HL-60 (cell line): ENCODE data around the gene RTKN.

Experiments
- DNase-seq, 2 experiments: peaks; one replicate each; pipeline ENCODE4 v3.0.0-alpha.2; 2010 to 2020; ENCODE audit warnings: low read depth in 1 of 2, low spot score in 1 of 2
- H3K27ac ChIP-seq: fragments of 250-450 bp; sonication (Bioruptor Pico); replicated peaks from 2 replicates; pipeline ENCODE4 v1.5.1; 2020; ENCODE audit warnings: mild to moderate bottlenecking, moderate library complexity
- H3K27me3 ChIP-seq: fragments of 250-450 bp; sonication (Bioruptor Pico); 2 replicates; pipeline ENCODE4 v1.5.1; 2021; ENCODE audit warnings: mild to moderate bottlenecking, moderate library complexity; ENCODE audit not compliant: insufficient read depth, poor library complexity, severe bottlenecking
- H3K4me3 ChIP-seq: replicated peaks from 2 replicates; pipeline ENCODE4 v1.5.1; 2011; ENCODE audit warnings: mild to moderate bottlenecking, control low read depth, low read length; ENCODE audit not compliant: insufficient read depth
- GABPA ChIP-seq: IDR thresholded peaks from 2 replicates; pipeline ENCODE4 v1.6.1; 2012; ENCODE audit warnings: low read depth
- POLR2AphosphoS5 ChIP-seq: IDR thresholded peaks from 2 replicates; pipeline ENCODE4 v1.6.1; 2012; ENCODE audit warnings: low read depth
- SPI1 ChIP-seq: IDR thresholded peaks from 2 replicates; pipeline ENCODE4 v1.6.1; 2012; ENCODE audit warnings: low read depth, mild to moderate bottlenecking, borderline replicate concordance
- long read RNA-seq: library from polyadenylated mRNA; unstranded; transcript quantifications from one replicate; pipeline ENCODE4 v2.0.0, GENCODE V29; 2020
- TF ChIP-seq, protein P1 (sequence below): IDR thresholded peaks from 2 replicates; pipeline ENCODE4 v1.6.1; 2012; ENCODE audit warnings: low read depth; ENCODE audit not compliant: insufficient replicate concordance
- TF ChIP-seq, protein P2 (sequence below): IDR thresholded peaks from one replicate; pipeline ENCODE4 v1.5.1; 2011; ENCODE audit warnings: low read length, control low read depth, inconsistent platforms; ENCODE audit not compliant: insufficient read depth

RTKN gene, protein sequence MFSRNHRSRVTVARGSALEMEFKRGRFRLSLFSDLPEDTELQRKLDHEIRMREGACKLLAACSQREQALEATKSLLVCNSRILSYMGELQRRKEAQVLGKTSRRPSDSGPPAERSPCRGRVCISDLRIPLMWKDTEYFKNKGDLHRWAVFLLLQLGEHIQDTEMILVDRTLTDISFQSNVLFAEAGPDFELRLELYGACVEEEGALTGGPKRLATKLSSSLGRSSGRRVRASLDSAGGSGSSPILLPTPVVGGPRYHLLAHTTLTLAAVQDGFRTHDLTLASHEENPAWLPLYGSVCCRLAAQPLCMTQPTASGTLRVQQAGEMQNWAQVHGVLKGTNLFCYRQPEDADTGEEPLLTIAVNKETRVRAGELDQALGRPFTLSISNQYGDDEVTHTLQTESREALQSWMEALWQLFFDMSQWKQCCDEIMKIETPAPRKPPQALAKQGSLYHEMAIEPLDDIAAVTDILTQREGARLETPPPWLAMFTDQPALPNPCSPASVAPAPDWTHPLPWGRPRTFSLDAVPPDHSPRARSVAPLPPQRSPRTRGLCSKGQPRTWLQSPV
- long read RNA-seq: 0 reads

DNA sequence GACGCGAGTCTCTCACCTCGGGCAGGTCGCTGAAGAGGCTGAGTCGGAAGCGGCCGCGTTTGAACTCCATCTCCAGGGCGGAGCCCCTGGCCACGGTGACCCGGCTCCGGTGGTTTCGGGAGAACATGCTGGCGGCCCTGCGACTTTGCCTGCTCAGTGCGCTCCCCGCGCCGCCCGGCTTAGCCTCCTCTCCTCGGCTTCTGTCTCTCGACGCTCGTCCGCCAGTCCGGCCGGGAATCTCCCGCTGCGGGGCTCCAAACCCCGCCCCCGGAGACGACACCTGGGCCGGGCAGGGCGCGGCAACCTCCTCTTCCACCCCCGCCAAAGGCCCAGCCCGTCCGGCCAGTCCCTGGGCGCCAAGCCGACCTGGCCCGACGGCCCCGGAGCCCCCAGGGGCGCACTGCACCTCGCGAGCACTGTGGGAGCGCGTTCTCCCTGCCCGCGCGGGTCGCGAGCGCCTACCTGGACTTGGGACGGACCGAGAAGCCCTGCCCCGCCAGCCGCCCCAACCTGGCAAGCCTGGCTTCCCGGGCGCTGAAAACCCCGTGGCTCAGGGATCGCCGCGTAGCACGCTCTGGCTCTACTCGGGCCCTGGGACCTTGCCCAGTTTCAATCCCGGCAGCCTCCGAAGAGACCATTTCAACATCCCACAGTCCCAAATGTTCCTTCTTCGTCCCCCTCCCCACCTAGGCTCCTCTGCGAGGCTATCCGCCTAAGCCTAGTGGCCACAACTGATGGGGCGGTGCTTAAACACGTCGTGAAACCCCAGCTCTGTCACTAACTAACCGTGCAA is at the start of gene RTKN:
RTKN (minus strand) TSS at position 248 of the 793 bp plus-strand sequence; CDS start at position 127, 121 bp downstream.
- Histone ChIP-seq H3K27ac (no peak within 1 kb of the TSS), H3K27me3 (peaks cover 55% of the 10 kb centered on the region), H3K4me3 (no peak within 1 kb of the TSS)
- DNase-seq: no peak
- TF ChIP-seq, protein P1, sequence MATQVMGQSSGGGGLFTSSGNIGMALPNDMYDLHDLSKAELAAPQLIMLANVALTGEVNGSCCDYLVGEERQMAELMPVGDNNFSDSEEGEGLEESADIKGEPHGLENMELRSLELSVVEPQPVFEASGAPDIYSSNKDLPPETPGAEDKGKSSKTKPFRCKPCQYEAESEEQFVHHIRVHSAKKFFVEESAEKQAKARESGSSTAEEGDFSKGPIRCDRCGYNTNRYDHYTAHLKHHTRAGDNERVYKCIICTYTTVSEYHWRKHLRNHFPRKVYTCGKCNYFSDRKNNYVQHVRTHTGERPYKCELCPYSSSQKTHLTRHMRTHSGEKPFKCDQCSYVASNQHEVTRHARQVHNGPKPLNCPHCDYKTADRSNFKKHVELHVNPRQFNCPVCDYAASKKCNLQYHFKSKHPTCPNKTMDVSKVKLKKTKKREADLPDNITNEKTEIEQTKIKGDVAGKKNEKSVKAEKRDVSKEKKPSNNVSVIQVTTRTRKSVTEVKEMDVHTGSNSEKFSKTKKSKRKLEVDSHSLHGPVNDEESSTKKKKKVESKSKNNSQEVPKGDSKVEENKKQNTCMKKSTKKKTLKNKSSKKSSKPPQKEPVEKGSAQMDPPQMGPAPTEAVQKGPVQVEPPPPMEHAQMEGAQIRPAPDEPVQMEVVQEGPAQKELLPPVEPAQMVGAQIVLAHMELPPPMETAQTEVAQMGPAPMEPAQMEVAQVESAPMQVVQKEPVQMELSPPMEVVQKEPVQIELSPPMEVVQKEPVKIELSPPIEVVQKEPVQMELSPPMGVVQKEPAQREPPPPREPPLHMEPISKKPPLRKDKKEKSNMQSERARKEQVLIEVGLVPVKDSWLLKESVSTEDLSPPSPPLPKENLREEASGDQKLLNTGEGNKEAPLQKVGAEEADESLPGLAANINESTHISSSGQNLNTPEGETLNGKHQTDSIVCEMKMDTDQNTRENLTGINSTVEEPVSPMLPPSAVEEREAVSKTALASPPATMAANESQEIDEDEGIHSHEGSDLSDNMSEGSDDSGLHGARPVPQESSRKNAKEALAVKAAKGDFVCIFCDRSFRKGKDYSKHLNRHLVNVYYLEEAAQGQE: no peak
- TF ChIP-seq SPI1 (no peak), GABPA (no peak), POLR2AphosphoS5 (no peak)
- TF ChIP-seq, protein P2, sequence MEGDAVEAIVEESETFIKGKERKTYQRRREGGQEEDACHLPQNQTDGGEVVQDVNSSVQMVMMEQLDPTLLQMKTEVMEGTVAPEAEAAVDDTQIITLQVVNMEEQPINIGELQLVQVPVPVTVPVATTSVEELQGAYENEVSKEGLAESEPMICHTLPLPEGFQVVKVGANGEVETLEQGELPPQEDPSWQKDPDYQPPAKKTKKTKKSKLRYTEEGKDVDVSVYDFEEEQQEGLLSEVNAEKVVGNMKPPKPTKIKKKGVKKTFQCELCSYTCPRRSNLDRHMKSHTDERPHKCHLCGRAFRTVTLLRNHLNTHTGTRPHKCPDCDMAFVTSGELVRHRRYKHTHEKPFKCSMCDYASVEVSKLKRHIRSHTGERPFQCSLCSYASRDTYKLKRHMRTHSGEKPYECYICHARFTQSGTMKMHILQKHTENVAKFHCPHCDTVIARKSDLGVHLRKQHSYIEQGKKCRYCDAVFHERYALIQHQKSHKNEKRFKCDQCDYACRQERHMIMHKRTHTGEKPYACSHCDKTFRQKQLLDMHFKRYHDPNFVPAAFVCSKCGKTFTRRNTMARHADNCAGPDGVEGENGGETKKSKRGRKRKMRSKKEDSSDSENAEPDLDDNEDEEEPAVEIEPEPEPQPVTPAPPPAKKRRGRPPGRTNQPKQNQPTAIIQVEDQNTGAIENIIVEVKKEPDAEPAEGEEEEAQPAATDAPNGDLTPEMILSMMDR: no peak

DNA sequence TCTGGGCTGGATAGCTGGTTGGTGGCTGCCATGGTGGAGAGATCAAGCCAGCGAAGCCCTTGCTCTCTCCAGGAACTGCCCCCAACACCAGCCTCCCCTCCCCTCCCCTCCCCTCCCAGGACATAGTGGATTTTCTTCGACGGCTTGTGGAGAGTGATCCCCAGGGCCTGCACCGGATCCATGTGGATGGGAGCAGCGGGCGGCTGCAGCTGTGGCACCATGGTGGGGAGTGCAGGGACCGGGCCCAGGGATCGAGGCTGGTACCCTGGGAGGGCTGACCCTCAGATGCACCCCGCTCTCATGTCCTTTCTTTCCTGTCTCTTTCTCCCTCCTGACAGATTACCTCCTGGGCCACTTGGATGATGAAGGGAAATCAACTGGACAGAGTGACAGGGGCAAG is 48.2 kb upstream of the RTKN start:
- Histone ChIP-seq H3K27me3 (no peaks in the 10 kb centered on the region), H3K4me3 (no peak overlapping the region), H3K27ac (no peak overlapping the region)
- TF ChIP-seq, protein P1: no peak
- TF ChIP-seq SPI1 (no peak), POLR2AphosphoS5 (no peak), GABPA (no peak)
- TF ChIP-seq, protein P2: no peak
- DNase-seq: no peak

DNA sequence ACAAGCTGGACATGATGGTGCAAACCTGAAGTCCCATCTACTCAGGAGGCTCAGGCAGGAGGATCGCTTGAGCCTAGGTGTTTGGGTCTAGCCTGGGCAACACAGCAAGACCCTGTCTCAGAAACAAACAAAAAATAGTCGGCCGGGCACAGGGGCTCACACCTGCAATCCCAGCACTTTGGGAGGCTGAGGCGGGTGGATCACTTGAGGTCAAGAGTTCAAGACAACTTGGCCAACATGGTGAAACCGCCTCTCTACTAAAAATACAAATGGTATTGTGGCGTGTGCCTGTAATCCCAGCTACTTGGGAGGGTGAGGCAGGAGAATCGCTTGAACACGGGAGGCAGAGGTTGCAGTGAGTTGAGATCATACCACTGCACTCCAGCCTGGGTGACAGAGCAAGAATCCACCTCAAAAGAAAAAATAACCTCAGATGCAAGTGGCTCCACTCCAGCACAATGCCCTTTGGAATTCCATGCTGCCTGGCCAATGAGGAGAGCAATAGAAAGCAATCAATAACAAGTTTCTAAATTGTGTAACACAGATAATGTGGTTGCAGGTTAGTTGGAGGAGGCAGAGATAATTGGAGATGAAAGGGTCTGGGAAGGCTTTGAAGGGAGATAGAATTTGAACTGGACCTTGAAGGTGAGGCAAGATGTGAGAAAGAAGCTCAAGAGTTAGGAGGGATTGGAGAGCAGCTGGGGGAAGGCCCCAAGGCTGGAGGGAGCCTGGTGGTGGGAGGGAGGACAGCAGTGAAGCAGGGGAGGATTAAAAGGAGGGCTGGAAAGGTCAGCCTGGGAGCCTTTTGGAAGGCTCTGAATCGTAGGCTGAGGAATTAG is 47.1 kb upstream of the RTKN start:
- no peak for DNase-seq
- TF ChIP-seq, protein P1: no peak
- TF ChIP-seq GABPA: no peak
- TF ChIP-seq SPI1: no peak
- no peak for TF ChIP-seq POLR2AphosphoS5
- TF ChIP-seq, protein P2: no peak
- Histone ChIP-seq H3K27ac (no peak overlapping the region), H3K4me3 (no peak overlapping the region), H3K27me3 (no peaks in the 10 kb centered on the region)
